GM12878 (cell line): Measurements from ENCODE around the gene GPBP1.

Experiments
- EZH2 ChIP-seq: IDR thresholded peaks from 2 replicates; pipeline ENCODE4 v1.6.1; 2012; ENCODE audit warnings: low read depth, mild to moderate bottlenecking, control low read depth, inconsistent platforms, low read length, borderline replicate concordance; ENCODE audit not compliant: control insufficient read depth
- GABPA ChIP-seq: IDR thresholded peaks from 2 replicates; pipeline ENCODE4 v1.6.1; 2014; ENCODE audit warnings: antibody characterized with exemption, low read depth, mild to moderate bottlenecking, inconsistent platforms
- SMC3 ChIP-seq: IDR thresholded peaks from 2 replicates; pipeline ENCODE4 v1.6.1; 2011; ENCODE audit warnings: low read length, improper control_type of control experiment, borderline replicate concordance
- TF ChIP-seq, protein P1 (sequence below): IDR thresholded peaks from 2 replicates; pipeline ENCODE4 v1.6.1; 2012; ENCODE audit warnings: mild to moderate bottlenecking, low read depth, low read length

DNA sequence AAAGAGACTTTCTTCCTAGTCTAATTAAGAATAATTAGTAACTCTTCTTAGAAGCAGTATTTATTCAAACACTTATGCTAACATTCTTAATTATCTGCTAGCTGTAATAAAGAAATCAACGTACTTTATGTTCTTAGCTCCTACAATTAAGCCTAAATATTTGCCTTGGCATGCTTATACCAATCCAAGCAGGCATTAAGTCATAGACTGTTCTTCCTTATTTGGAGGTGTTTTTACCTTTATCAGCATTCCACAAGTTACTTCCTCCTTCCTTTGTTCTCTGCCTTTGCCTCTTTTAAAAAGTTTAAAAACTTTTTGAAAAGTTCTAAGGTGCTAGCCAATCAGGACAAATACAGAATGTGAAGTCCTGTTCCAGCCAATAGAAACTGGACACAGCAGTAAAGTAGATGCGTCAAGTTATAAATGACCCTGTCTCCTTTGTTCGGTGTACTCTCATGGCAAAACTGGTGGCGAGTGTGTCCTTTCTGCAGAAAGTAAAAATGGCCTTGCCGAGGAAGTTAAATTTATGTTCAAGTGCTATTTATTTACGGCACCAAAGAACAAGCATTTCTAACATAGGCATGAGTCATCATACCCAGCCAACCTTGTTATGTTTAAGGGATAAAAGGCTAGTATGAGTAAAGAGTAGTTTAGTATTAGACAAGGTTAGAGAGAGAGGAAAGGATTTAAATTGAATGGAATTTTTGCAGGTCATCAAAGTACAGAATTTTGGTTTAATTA, 58.6 kb downstream of the GPBP1 start:
- TF ChIP-seq GABPA = no peak
- TF ChIP-seq EZH2 = no peak
- TF ChIP-seq SMC3 = no peak
- TF ChIP-seq, protein P1, sequence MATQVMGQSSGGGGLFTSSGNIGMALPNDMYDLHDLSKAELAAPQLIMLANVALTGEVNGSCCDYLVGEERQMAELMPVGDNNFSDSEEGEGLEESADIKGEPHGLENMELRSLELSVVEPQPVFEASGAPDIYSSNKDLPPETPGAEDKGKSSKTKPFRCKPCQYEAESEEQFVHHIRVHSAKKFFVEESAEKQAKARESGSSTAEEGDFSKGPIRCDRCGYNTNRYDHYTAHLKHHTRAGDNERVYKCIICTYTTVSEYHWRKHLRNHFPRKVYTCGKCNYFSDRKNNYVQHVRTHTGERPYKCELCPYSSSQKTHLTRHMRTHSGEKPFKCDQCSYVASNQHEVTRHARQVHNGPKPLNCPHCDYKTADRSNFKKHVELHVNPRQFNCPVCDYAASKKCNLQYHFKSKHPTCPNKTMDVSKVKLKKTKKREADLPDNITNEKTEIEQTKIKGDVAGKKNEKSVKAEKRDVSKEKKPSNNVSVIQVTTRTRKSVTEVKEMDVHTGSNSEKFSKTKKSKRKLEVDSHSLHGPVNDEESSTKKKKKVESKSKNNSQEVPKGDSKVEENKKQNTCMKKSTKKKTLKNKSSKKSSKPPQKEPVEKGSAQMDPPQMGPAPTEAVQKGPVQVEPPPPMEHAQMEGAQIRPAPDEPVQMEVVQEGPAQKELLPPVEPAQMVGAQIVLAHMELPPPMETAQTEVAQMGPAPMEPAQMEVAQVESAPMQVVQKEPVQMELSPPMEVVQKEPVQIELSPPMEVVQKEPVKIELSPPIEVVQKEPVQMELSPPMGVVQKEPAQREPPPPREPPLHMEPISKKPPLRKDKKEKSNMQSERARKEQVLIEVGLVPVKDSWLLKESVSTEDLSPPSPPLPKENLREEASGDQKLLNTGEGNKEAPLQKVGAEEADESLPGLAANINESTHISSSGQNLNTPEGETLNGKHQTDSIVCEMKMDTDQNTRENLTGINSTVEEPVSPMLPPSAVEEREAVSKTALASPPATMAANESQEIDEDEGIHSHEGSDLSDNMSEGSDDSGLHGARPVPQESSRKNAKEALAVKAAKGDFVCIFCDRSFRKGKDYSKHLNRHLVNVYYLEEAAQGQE = no peak
